PC-3 (cell line): ENCODE results near the gene LEKR1. TPM values are rescaled to one million over a fixed set of nuclear protein-coding genes. Genes with fewer than 3 reads are reported as not detected.
A peak's percentile ranks its signal among the peaks of the same experiment; 100 is the strongest.

ENCODE experiments used
- ATAC-seq: fragments of 200-7000 bp; cut with Tn5 transposase; 2 replicates; pipeline ENCODE4 v1.9.1; 2020; ENCODE audit warnings: mild to moderate bottlenecking, moderate library complexity
- BruUV-seq: library from RNA; stranded (reverse); fragments of 400-500 nt; replicated peaks from 2 replicates; lab custom pipeline; 2021; lab: Mats Ljungman, UMichigan
- CTCF ChIA-PET: fragments of 300-600 bp; sonication (Branson Sonifier 250); formaldehyde crosslinking; loops from one replicate; lab custom pipeline; 2022; ENCODE audit warnings: antibody characterized with exemption; lab: Charles Lee
- POLR2A ChIA-PET: fragments of 300-600 bp; sonication (Branson Sonifier 250); formaldehyde crosslinking; loops from one replicate; lab custom pipeline; 2022; ENCODE audit warnings: antibody characterized with exemption; ENCODE audit not compliant: unreplicated experiment; lab: Charles Lee
- DNase-seq: peaks from one replicate; pipeline ENCODE4 v3.0.0-alpha.2; 2015
- H2AFZ ChIP-seq: fragments of 300-600 bp; sonication (generic); 2 replicates; pipeline ENCODE4 v1.6.0; 2016; ENCODE audit warnings: antibody characterized with exemption, low read length
- H3F3A ChIP-seq: fragments of 300-600 bp; sonication (generic); one replicate; pipeline ENCODE4 v1.6.0; 2017; ENCODE audit warnings: antibody characterized with exemption, low read length, control low read depth, mild to moderate bottlenecking; ENCODE audit not compliant: unreplicated experiment
- H3K27ac ChIP-seq: fragments of 300-600 bp; sonication (generic); 2 replicates; pipeline ENCODE4 v1.5.1; 2016; ENCODE audit warnings: mild to moderate bottlenecking, low read length
- H3K27me3 ChIP-seq: fragments of 300-600 bp; sonication (generic); 2 replicates; pipeline ENCODE4 v1.6.1; 2016; ENCODE audit warnings: low read length, mixed read lengths
- H3K36me3 ChIP-seq: fragments of 300-600 bp; sonication (generic); 2 replicates; pipeline ENCODE4 v1.6.1; 2016; ENCODE audit warnings: low read depth, mixed run types, low read length, mixed read lengths
- H3K4me1 ChIP-seq: fragments of 300-600 bp; sonication (generic); 2 replicates; pipeline ENCODE4 v1.5.1; 2016; ENCODE audit warnings: low read length; ENCODE audit not compliant: insufficient read depth
- H3K4me2 ChIP-seq: fragments of 300-600 bp; sonication (generic); 2 replicates; pipeline ENCODE4 v1.6.0; 2016; ENCODE audit warnings: low read length
- H3K4me3 ChIP-seq: fragments of 300-600 bp; sonication (generic); 2 replicates; pipeline ENCODE4 v1.5.1; 2016; ENCODE audit warnings: mild to moderate bottlenecking, low read length, mixed read lengths
- H3K79me2 ChIP-seq: fragments of 300-600 bp; sonication (generic); 2 replicates; pipeline ENCODE4 v1.6.1; 2017; ENCODE audit warnings: low read length, mixed read lengths
- H3K9ac ChIP-seq: fragments of 300-600 bp; sonication (generic); 2 replicates; pipeline ENCODE4 v1.6.0; 2016; ENCODE audit warnings: mild to moderate bottlenecking, low read length
- H3K9me2 ChIP-seq: fragments of 300-600 bp; sonication (generic); replicated peaks from 2 replicates; pipeline ENCODE4 v1.6.1; 2016; ENCODE audit warnings: mixed run types, low read length, mixed read lengths
- H3K9me3 ChIP-seq: fragments of 300-600 bp; sonication (generic); 2 replicates; pipeline ENCODE4 v1.6.1; 2016; ENCODE audit warnings: low read length, mixed read lengths
- H4K20me1 ChIP-seq: fragments of 300-600 bp; sonication (generic); 2 replicates; pipeline ENCODE4 v1.6.1; 2016; ENCODE audit warnings: low read length, mixed read lengths
- EZH2 ChIP-seq: fragments of 300-600 bp; sonication (generic); IDR thresholded peaks from one replicate; pipeline ENCODE4 v1.6.1; 2017; ENCODE audit warnings: antibody characterized with exemption, mild to moderate bottlenecking, low read length; ENCODE audit not compliant: unreplicated experiment
- EZH2phosphoT487 ChIP-seq: fragments of 300-600 bp; sonication (generic); IDR thresholded peaks from 2 replicates; pipeline ENCODE4 v1.6.1; 2018; ENCODE audit warnings: mild to moderate bottlenecking, antibody characterized with exemption, low read length, borderline replicate concordance
- intact Hi-C: fragments of 100-400 bp; cut with micrococcal nuclease; formaldehyde crosslinking; loops from 2 replicates; pipeline ENCODE4 v1.9.0; 2023
- total RNA-seq: library from RNA; depleted of rRNA; stranded (reverse); fragments of >200 nt; gene quantifications from 2 replicates; pipeline ENCODE4 v1.2.3, GENCODE V29; 2014
- TF ChIP-seq, protein P1 (sequence below): fragments of 300-600 bp; sonication (generic); conservative IDR thresholded peaks from 2 replicates; pipeline ENCODE4 v1.5.1; 2017; ENCODE audit warnings: antibody characterized with exemption, low read depth, mild to moderate bottlenecking, low read length

Gene LEKR1
- total RNA-seq, 1 experiment from 2014 or later, result 0.15 TPM

DNA sequence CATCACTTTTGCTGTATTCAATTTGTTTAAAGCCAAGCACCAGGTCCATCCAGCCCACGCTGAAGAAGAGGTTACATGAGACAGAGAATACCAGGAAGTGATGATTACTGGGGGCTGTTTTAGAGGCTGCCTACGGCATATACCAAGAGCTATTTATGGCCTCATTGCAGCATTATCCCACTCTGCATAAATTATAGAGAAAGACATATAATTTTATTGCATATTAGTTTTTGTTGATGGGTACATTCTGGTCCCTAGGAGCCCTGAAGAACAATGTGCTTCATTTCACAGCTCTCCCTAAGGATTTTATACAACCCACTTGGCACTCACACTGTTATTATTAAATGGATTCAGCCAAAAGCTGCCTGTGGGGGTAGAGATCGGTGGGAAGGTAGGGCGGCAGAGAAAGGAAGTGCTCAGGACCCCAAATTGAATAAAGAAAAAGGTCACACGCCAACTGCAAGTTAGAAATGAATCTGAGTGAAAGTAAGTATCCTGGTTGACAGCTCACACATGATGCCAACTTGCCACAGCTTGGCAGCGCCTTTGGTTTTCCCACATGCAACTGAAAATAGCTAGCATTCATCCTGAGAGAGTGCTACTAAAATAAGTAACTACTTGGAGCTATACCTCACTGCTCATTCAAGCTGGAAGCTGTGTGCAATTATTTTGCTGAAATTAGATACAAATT is 260.1 kb downstream of the LEKR1 start:
- POLR2A ChIA-PET, result interaction anchor here (0.7 kb wide), 3 partner anchors 30 to 43 kb away, joined by 3 to 4 read pairs (median 3); no protein-coding TSS in a partner anchor
- no peak overlapping the region for H2AFZ ChIP-seq
- intact Hi-C loops, result no loop called here
- peaks cover 4% of the 10 kb centered on the region for H3F3A ChIP-seq
- TF ChIP-seq EZH2 (no peak), EZH2phosphoT487 (no peak)
- TF ChIP-seq, protein P1, sequence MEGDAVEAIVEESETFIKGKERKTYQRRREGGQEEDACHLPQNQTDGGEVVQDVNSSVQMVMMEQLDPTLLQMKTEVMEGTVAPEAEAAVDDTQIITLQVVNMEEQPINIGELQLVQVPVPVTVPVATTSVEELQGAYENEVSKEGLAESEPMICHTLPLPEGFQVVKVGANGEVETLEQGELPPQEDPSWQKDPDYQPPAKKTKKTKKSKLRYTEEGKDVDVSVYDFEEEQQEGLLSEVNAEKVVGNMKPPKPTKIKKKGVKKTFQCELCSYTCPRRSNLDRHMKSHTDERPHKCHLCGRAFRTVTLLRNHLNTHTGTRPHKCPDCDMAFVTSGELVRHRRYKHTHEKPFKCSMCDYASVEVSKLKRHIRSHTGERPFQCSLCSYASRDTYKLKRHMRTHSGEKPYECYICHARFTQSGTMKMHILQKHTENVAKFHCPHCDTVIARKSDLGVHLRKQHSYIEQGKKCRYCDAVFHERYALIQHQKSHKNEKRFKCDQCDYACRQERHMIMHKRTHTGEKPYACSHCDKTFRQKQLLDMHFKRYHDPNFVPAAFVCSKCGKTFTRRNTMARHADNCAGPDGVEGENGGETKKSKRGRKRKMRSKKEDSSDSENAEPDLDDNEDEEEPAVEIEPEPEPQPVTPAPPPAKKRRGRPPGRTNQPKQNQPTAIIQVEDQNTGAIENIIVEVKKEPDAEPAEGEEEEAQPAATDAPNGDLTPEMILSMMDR, result no peak
- no TSS peak for BruUV-seq
- H3K27ac ChIP-seq, result peak overlapping the region; percentile 98
- no peak for DNase-seq
- CTCF ChIA-PET, result no interaction called here
- no peaks in the 10 kb centered on the region for H3K36me3 ChIP-seq
- no peaks in the 10 kb centered on the region for H3K27me3 ChIP-seq
- H3K9ac ChIP-seq, result no peak overlapping the region
- H3K79me2 ChIP-seq, result no peaks in the 10 kb centered on the region
- no peak overlapping the region for H3K4me2 ChIP-seq
- ATAC-seq, result no peak
- H3K4me1 ChIP-seq, result peaks cover 63% of the 10 kb centered on the region
- H3K4me3 ChIP-seq, result no peak overlapping the region
- H3K9me2 ChIP-seq, result no peaks in the 10 kb centered on the region
- no peaks in the 10 kb centered on the region for H3K9me3 ChIP-seq
- no peaks in the 10 kb centered on the region for H4K20me1 ChIP-seq

DNA sequence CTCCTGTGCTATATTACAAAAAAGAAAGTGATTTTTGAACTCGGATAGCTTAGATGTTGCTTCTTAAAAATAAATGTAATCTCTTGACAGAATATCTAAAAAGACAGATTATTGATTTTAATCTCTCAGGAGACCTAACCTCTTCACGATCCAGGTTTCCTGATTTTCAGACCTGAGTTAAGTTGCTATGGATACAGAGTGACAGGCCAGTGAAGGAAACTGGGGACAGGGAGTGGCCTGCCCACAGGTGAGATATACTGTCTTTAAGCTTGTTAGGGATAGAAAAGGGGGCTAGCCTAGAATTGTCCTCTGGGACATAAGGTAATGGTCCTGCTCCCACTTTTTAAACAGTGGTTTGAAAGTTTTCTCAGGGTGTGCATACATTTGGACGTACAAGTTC is 260.6 kb downstream of the LEKR1 start:
- BruUV-seq, result no TSS peak
- Histone ChIP-seq H3K27ac (peak overlapping the region; percentile 98), H3K4me2 (peak overlapping the region; percentile 92), H3K4me3 (0 out of 2 replicates have a peak overlapping the region, but pooled peaks have one; percentile 70), H3K79me2 (no peaks in the 10 kb centered on the region), H4K20me1 (no peaks in the 10 kb centered on the region), H3F3A (peaks cover 4% of the 10 kb centered on the region), H3K27me3 (no peaks in the 10 kb centered on the region), H3K36me3 (no peaks in the 10 kb centered on the region), H3K9me3 (no peaks in the 10 kb centered on the region), H3K4me1 (peaks cover 60% of the 10 kb centered on the region), H3K9me2 (no peaks in the 10 kb centered on the region), H3K9ac (peak overlapping the region; percentile 94), H2AFZ (no peak overlapping the region)
- ChIA-PET CTCF (no interaction called here), POLR2A (interaction anchor here (0.6 to 0.7 kb wide), 3 partner anchors 29 to 230 kb away, joined by 3 to 5 read pairs (median 3); no protein-coding TSS in a partner anchor)
- intact Hi-C loops, result no loop called here
- DNase-seq (no peak), ATAC-seq (no peak)
- TF ChIP-seq, protein P1, result no peak
- TF ChIP-seq EZH2phosphoT487 (no peak), EZH2 (no peak)

DNA sequence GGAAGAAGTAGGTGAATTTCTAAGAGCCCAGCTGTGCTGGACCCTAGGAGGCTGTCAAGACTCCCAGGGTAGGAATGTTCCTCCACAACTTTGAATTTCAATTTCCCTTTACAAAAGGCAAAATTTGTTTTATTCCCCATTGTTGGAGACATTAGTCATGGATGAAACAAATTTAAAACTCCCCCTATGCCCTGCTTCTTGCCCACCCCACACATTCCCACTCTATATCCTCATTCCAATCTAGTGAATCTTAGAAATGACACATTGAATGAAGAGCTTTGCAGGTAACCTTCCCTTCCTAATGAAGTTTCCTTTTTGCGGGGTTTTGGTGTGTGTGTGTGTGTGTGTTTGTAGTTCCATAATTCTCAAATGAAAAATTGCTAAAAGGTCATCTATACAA is 261.2 kb downstream of the LEKR1 start:
- Histone ChIP-seq H3K36me3 (no peaks in the 10 kb centered on the region), H3K27me3 (no peaks in the 10 kb centered on the region), H3K4me3 (peak overlapping the region; percentile 70), H3K9ac (peak overlapping the region; percentile 94), H3K4me1 (peaks cover 54% of the 10 kb centered on the region), H3K79me2 (no peaks in the 10 kb centered on the region), H3F3A (no peaks in the 10 kb centered on the region), H3K4me2 (peak overlapping the region; percentile 92), H3K9me2 (no peaks in the 10 kb centered on the region), H2AFZ (no peak overlapping the region), H3K27ac (peak overlapping the region; percentile 98), H3K9me3 (no peaks in the 10 kb centered on the region), H4K20me1 (no peaks in the 10 kb centered on the region)
- ATAC-seq (peak; percentile 4; the same call in 1 of the 2 replicates), DNase-seq (peak; percentile 91)
- BruUV-seq, result no TSS peak
- POLR2A ChIA-PET, result interaction anchor here (0.6 to 2.1 kb wide), 4 partner anchors 41 to 270 kb away, joined by 3 to 20 read pairs (median 4); no protein-coding TSS in a partner anchor
- intact Hi-C loops, result no loop called here
- no peak for TF ChIP-seq EZH2
- TF ChIP-seq EZH2phosphoT487, result no peak
- TF ChIP-seq, protein P1, result no peak
- CTCF ChIA-PET, result interaction anchor here (2.2 to 2.5 kb wide), 2 partner anchors 43 to 50 kb away, joined by 7 to 16 read pairs; no protein-coding TSS in a partner anchor
